ENCODE measurements around the gene CARTPT.

Gene CARTPT

GRCh38 chr5:71719063-71719964 lies at the start of gene CARTPT:
TSS of gene CARTPT (plus strand) at chr5:71719275. CDS start at chr5:71719294, 19 bp downstream.
- peak; percentile 35 for DNase-seq (ENCODE audit: low read depth)

GRCh38 chr5:71677977-71678376 lies 41.1 kb upstream of the CARTPT start:
- H3K4me3 ChIP-seq (replicated peaks; ENCODE audit: low read depth, low read length) = no peak overlapping the region
- TF ChIP-seq CTCF (IDR thresholded peaks at IDR 0.05; ENCODE audit: low read length, missing control alignments) = no peak
- no peak for DNase-seq (ENCODE audit: low read depth)

More at GRCh38 chr5:71719063-71719964, at the start of gene CARTPT:
- no peak for TF ChIP-seq CTCF (IDR thresholded peaks at IDR 0.05; ENCODE audit: low read length, missing control alignments)
- H3K4me3 ChIP-seq (replicated peaks; ENCODE audit: low read depth, low read length) = no peak within 1 kb of the TSS

- DNase-seq (ENCODE audit: low read depth) = no peak
- no peak overlapping the region for H3K4me3 ChIP-seq (replicated peaks; ENCODE audit: low read depth, low read length)
- TF ChIP-seq CTCF (IDR thresholded peaks at IDR 0.05; ENCODE audit: low read length, missing control alignments) = no peak
Measured at GRCh38 chr5:71679714-71680113, 39.4 kb upstream of the CARTPT start.

GRCh38 chr5:71680510-71680909 lies 38.6 kb upstream of the CARTPT start:
- H3K4me3 ChIP-seq (replicated peaks; ENCODE audit: low read depth, low read length) = no peak overlapping the region
- DNase-seq (ENCODE audit: low read depth) = no peak
- TF ChIP-seq CTCF (IDR thresholded peaks at IDR 0.05; ENCODE audit: low read length, missing control alignments) = no peak

- no peak for TF ChIP-seq CTCF (IDR thresholded peaks at IDR 0.05; ENCODE audit: low read length, missing control alignments)
- no peak overlapping the region for H3K4me3 ChIP-seq (replicated peaks; ENCODE audit: low read depth, low read length)
- DNase-seq (ENCODE audit: low read depth) = peak; percentile 76
Measured at GRCh38 chr5:71681296-71681695, 37.8 kb upstream of the CARTPT start.

- no peak overlapping the region for H3K4me3 ChIP-seq (replicated peaks; ENCODE audit: low read depth, low read length)
- TF ChIP-seq CTCF (IDR thresholded peaks at IDR 0.05; ENCODE audit: low read length, missing control alignments) = no peak
- DNase-seq (ENCODE audit: low read depth) = no peak
Measured at GRCh38 chr5:71684309-71684708, 34.8 kb upstream of the CARTPT start.
